LHCN-M2 (cell line): ENCODE data around the gene ZNF888. TPM values are rescaled to one million over a fixed set of nuclear protein-coding genes. Genes with fewer than 3 reads are reported as not detected.
"Not testable (repeated sequence)": the region's sequence is repeated elsewhere in the genome, so short reads cannot be mapped to it uniquely, and the experiment has no call there.

Experiments
- DNase-seq: peaks from one replicate; pipeline ENCODE4 v3.0.0-alpha.2; 2012; ENCODE audit warnings: low read depth
- total RNA-seq: library from RNA; depleted of rRNA; stranded (reverse); fragments of >200 nt; gene quantifications from 2 replicates; pipeline ENCODE4 v1.2.3, GENCODE V29; 2014; rRNA removed

Gene ZNF888
- total RNA-seq, 1 experiment from 2014 or later = 0.92 TPM

GRCh38 chr19:52880895-52881389 lies 42.3 kb downstream of the ZNF888 start:
- DNase-seq = no peak

GRCh38 chr19:52872996-52873395 lies 50.2 kb downstream of the ZNF888 start:
- not testable (repeated sequence) for DNase-seq

- DNase-seq = no peak
These were observed 51.8 kb downstream of the ZNF888 start for GRCh38 chr19:52871466-52871865.

GRCh38 chr19:52868031-52868430 lies 55.2 kb downstream of the ZNF888 start:
- DNase-seq = not testable (repeated sequence)

- peak; percentile 52 for DNase-seq
These were observed 65.6 kb downstream of the ZNF888 start, which contains the start of gene ZNF468 for GRCh38 chr19:52857378-52858191. ZNF468 (minus strand) TSS chr19:52857619; CDS start chr19:52854272, 3,347 bp downstream.

GRCh38 chr19:52856540-52857377 lies 66.5 kb downstream of the ZNF888 start:
- peak; percentile 30 for DNase-seq

Other genes starting within 250 kb of the ZNF888 start
- gene ZNF611, start 188.4 kb downstream of the ZNF888 start, total RNA-seq = 10.8 and 11.5 TPM in 2 replicates
- 3.5 and 4.5 TPM in 2 replicates for gene ZNF600, start 136.6 kb downstream of the ZNF888 start, total RNA-seq
- 14.1 and 18.5 TPM in 2 replicates for gene ZNF28, start 101.8 kb downstream of the ZNF888 start, total RNA-seq
- gene ZNF468, start 65.8 kb downstream of the ZNF888 start, total RNA-seq = 24.2 and 25.8 TPM in 2 replicates
- gene ZNF320, start 25.8 kb downstream of the ZNF888 start, total RNA-seq = 1.8 and 5.1 TPM in 2 replicates
- 9.9 and 11.2 TPM in 2 replicates for gene ZNF816, start 39.5 kb upstream of the ZNF888 start, total RNA-seq
- gene ERVV-1, start 90.5 kb upstream of the ZNF888 start, total RNA-seq = not detected in 2 replicates
- not detected in 2 replicates for gene ERVV-2, start 121.3 kb upstream of the ZNF888 start, total RNA-seq
- 19.0 and 20.6 TPM in 2 replicates for gene ZNF160, start 180.0 kb upstream of the ZNF888 start, total RNA-seq
- gene ZNF415, start 209.5 kb upstream of the ZNF888 start, total RNA-seq = 2.4 and 2.9 TPM in 2 replicates
- 4.2 and 5.6 TPM in 2 replicates for gene ZNF347, start 235.6 kb upstream of the ZNF888 start, total RNA-seq